Measurements from ENCODE around the gene GBX2.

The GBX2 gene

DNA sequence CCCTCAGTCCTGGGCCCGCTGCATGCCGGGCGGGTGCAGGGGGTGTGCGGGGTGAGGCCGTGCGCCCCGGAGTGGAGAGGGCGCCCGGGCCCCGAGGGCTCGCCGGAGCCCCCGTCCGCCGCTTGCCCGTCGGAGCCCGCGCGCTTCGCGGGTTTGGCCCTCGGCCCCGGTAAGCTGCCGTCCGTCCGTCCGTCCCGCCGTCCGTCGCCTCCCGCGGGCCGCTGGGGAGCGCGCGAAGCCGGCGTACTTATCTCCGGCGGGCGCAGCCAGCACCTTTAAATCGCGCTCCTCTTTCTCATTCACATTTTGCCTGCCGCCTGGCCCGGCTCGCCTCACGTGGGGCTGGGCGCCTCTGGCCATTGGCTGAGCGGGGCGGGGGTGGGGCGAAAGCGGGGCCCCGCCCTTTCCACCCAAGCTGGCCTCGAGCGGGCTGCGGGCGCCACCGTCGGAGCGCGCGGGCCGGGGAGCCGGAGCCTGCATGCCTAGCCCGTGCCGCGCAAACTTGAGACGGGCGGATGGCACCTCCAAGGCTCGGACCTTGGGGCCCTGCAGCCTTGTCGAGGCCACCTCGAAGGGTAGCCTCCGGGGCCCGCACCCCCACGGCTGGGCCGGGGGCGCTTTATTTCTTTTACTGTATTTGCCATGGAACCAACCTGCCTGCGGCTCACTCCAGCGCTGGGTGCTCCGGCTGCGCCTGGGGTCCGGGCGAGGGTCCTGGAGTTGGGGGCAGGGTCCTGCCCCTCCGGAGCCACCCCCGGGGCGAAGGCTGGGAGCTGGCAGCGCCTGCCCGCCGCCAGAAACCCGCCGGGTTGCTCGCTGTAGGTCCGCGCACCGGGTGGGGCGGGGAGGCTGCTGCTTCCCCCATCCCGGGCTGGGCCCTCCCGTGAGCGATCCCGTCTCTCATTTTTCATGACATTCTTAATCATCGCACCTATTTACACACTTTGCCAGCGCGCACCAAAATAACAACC lies at the start of gene GBX2:
Gene GBX2, minus strand, starts transcription at position 277 of the 971 bp plus-strand sequence. CDS start 415 bp downstream, outside the sequence.
- DNase-seq (ENCODE audit: low read depth): no peak

DNA sequence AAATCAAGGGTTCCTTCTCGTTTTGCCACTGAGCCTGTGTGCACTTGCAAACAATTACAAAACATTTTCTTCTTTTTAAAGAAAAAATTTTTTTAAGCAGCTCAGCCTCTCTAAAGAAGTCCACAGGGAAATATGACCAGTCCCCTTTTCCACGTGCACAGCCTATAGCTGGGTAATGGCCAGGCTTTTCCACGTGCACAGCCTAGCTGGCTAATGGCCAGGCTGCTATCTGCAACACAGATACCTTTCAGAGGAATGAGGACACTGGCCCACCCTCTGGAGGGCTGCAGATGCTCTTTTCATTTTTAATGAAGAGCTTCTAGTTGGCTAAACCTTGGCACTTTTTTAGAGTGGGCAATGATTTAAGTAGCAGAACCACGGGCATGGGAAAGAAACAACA lies 49.7 kb upstream of the GBX2 start:
- DNase-seq (ENCODE audit: low read depth): no peak

DNA sequence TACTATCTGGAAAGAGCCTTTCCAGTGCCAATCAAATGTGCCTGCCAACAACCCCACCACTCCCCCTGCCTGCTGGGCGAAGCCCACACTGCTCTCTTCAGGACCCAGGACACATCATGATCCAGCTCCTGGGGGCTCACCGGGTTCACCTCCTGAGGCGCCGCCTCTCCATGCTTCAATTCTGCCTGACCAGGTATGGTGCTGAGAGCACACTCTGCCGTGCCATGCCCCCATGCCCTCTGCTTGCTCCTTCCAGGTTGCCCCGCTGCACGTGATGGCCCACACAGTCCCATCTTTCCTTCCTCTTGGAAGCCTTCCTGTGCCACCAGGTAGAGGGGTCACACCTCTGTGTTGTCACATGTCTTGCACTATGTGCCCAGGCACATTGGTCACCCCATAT lies 48.5 kb upstream of the GBX2 start:
- DNase-seq (ENCODE audit: low read depth): no peak

DNA sequence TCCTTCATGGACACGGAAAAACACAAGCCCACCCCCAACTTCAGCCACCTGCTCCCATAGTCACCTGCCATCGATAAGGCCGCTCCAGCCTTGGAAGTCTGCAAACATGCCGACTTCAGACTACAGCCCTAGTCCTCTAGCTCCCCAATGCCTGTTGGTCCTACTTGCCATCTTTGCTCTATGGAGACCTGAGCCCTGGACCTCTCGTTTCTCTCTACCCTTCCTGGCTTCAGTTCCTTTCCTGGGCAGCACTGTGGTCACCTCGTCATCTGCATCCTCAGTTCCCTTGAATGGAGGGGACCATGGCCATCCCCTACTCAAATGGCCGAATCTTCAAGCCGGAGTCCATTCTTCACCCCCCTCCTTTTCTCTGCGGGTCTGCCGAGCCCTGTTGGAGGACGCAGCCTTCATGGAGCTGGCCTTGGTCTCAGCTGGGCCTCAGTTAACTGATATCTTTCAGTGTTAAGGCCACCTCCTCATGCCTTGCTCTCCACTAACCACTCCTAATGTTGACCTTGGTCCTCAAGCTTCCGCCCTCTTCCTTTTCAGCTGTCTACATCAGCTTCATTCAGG lies 47.7 kb upstream of the GBX2 start:
- DNase-seq (ENCODE audit: low read depth): no peak

DNA sequence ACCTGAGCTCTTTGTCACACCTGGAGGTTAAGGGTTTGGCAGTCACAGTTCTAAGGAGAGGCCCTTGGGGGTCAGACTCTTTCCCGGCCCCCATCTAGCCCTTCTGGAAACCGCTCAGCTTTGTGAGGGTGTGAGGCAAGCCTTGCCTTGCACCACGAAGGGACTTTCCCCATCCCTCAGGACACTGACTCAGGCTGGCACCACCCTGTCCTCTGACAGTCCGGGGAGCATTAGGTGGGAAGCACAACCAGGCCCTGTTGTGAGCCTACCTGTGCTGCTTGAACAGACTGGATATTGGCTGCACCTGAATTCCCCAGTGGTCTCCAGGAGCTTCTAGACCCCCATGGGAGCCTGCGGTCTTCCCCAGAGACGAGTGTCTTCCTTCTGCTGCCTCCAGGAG lies 47.0 kb upstream of the GBX2 start:
- no peak for DNase-seq (ENCODE audit: low read depth)

DNA sequence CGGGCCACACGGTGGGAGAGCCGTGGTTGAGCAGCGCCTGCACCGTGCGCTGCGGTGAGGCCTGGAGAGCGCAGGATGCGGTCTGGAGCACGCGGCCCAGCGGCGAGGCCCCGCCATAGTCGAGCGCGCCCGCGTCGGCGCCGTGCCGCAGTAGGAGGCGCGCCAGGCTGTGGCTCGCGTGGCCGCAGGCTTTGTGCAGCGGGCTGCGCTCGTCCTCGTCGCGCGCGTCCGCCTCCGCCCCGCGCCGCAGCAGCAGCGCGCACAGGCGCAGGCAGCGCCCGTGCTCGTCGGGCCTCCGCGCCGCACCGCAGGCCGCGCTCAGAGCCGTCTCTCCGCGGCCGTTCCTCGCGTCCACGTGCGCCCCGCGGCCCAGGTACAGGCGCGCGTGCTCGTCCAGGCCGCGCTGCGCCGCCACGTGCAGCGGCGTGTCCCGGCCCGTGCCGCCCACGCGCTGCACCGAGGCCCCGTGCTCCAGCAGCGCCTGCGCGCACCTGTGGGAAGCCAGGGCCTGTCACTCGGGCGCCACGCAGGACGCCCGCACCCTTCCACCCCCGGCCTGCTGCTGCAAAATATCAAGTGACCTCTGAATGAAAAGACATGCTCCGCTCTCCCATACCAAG lies 46.3 kb upstream of the GBX2 start:
- DNase-seq (ENCODE audit: low read depth): no peak

DNA sequence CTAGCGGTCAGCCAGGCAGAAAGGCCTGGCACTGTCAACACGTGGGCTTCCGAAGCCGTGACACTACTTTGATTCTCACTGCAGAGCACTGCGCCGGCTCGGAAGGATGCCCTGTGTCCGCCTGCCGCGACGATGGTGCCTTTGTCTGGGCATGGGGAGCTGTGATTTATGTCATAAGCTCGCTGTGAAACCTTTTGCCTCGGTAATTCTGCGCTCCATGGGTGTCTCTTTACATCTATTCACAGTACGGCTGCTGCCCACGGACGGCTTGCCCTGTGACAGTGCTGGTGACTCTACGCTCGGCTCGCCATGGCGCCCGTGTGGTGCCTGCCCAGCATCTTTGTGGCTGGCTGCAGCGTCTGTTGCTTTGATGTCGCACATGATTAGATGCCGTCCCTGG lies 43.1 kb upstream of the GBX2 start:
- DNase-seq (ENCODE audit: low read depth): no peak

DNA sequence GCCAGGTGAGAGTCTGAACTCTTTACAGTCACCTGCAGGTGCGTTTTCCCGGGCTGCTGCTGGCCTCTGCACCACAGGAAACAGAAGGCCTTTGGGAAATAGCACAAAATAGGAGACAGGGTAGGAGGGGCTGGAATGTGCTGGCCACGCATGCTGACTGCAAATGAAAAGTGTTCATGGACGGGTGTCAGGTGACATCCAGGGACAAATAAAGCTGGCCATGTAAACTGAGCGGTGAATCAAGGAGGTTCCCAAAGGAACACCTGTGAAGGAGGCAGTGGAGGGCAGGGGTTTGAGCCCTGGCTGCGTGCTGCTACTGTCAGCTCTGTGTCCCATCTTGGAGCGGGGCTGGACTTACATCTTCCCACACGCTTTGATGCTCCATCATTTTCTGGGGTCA lies 42.4 kb upstream of the GBX2 start:
- no peak for DNase-seq (ENCODE audit: low read depth)

DNA sequence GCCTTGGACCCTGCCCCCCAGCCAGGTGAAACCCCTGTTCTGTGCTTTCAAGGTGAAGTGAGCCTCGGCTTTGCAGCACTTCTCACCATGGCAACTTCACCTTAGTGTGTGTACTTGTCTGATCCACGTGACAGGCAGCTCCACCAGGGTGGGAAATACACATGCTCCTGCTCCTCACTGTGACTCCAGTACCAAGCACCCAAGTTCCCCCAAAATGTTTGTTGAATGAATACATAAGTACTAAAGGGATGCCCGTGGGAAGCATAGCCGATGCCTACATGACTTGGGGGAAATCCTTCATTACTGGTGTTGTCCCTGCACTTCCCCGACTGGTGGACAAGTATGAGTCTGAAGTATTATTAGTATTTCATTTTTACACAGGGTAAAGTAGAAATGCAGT lies 41.8 kb upstream of the GBX2 start:
- DNase-seq (ENCODE audit: low read depth): no peak

DNA sequence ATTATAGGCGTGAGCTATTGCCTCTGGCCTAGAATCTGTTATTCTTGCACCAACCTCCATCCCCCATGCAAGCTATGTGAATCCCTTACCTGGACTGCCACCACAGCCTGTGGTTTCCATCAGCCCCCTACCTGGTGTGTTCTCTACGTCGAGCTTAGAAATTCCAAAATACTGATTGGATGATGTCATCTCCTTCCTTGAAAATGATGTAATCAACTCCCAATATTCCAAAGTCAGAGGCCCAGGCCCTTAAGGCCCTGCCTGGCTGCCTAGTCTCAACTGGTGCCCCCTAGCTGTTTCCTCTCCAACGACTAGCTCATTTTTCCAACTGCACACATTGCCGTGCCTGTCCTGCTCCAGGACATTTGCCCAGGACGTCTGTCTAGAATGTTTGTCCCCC lies 41.3 kb upstream of the GBX2 start:
- DNase-seq (ENCODE audit: low read depth): no peak

DNA sequence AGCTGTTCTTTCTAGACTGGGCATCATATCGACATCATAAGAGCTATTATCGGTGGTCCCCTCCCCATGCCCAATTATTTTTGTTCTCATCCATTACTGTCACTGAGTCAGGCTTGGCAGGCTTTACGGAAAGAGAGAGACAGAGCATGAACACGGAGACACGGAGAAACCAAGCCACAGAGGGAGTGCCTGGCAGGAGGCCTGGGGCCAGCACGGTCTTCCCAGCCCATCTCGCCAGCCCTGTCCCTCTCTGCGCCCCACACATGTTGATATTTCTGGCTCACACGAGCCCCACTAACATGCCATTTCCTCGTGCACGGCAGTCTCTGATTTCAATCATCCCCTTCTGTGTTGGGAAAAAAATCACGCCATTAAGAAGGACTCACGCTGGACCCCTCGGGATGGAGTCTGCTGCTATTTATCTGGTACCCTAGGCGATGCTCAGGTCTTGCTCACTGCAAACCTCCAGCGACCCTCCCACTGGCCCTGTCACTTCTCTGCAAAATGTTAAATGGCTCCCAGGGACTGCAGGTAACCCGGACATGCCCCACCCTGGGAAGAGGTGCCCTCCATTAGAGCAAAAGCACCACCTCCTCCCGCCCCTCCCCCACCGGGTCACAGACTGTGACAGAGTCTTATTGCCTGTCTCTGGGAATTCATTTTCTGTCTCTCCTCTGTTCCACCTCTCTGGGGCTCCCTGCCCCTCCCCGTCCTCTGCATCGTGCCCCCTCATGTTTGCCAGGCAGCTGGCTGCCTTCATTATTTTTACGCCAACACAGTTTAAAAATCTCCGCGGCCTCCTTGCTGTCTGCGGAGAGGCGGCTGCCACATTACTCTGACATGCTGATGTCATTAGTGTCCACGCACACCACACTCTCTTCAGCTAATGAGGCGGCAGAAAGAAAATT lies 40.1 kb upstream of the GBX2 start:
- no peak for DNase-seq (ENCODE audit: low read depth)

DNA sequence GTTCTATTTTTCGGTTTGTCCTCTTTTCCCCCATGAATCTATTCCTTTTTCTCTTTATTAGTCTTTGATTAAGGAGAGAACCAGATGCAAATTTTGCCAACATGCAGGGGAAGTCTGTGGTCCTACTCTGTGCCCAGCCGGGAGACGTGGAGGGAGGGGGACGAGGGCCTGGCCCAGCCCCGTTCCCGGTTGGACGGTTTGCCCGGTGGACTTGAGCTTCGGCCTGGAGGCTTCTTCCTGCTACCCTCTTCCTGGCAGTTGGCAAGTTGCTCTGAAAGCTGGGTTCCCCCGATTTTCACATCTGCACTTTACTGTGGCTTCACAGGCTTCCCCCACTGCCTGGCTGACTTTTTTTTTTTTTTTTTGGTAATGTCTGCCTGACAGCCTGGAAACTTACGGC lies 39.3 kb upstream of the GBX2 start:
- DNase-seq (ENCODE audit: low read depth): no peak

DNA sequence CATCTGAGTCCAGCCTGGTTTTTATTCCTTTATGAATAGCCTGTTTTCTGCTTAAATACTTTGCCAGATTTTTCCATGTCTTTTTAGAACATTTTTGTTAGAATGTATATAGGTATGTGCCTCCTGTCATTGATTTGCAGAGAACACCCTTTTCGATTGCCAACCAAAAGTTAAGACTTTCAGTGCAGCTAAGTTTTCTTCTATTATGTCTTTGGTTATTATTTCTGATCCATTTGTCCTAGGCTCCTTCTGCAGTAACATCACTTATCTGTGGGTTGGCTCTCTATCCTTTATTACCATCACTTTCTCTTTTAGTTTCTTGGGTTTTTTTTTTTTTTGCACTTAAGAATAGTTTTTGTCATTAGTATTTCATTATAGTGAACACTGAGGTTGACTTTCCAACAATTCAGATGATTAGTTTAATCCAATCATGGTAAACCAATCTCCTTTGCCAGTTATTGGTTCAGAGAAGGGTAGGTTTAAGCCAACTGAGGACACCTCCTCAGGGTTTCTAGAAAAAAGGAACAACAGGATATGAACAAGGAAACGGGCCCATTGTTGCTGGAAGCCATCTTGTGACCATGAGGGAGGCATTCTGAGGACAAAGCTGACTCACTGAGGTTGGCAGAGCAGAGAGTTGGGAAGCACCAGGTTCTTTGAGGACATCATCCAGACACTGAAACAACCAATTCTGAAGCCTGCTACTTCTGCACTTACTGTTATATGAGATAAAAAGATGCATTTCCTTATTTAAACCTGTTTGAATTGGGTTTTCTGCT lies 37.9 kb upstream of the GBX2 start:
- no peak for DNase-seq (ENCODE audit: low read depth)

DNA sequence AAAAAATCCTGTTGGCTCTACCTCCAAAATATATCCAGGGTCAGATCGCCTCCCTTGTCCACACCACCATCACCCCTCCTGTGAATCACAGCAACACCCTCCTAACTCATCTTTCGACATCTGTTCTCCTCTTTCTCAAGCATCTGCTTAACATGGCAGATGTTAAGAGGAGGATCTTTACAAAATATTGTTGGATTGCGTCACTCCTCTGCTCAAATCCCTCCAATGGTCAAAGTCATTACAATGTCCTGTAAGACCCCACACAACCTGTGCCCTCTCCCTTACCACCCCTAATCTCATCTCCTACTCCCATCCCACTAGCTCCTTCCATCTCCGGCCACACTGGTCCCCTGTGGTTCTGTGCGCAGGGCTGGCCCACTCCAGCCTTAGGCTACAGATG lies 36.8 kb upstream of the GBX2 start:
- no peak for DNase-seq (ENCODE audit: low read depth)

DNA sequence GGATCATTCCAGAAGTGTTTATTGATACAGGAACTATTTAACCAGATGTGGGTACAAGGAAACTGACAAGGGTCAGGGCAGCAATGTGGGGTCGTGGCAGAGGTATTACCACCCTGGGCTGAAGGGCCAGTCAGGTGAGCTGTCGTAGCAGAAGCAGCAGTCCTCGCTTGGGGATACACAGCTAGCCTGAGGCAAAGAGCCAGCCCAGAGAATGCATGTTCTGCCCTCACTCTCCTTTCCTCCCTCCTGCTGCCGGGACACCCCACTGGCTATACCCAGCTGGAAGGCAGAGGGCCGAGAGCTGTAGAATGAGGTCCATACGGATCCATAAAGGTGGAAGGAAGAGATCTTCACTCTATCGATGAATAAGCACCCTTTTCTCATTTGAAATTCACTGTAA lies 32.2 kb upstream of the GBX2 start:
- DNase-seq (ENCODE audit: low read depth): no peak

DNA sequence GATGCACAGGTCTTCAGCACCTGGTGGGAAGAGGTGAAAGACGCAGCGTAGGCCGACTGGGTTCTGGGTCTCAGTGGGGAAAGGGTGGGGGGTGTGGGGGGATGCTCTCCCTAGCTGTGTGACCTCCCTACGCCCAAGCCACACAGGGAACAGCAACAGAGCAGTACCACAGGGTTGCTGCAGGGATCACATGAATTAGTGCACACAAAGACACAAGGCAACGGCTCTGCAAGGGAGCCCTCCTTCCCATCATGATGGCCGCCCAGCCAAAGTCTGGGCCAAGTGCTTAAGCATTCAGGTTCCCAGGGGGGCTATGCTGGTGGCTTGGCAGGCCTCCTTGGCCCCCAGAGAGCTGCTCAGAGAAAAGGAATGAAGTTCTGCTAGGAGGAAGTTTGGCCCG lies 28.2 kb upstream of the GBX2 start:
- no peak for DNase-seq (ENCODE audit: low read depth)

DNA sequence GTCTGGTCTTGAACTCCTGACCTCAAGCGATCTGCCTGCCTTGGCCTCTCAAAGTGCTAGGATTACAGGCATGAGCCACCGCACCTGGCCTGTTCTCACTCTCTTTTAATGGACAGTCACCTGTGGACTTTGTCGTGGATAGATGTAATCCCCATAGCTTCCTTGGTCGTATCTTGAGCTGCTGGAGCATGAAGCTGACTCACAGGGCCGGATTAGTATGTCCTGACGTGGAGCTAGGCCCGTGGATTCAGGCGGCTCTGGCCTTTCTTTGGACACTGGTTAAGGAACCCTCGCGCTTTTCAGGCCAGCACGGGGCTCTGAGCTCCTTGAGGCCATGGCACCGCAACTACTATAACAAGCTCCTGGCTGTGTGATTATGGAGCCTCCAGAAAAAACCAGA lies 27.5 kb upstream of the GBX2 start:
- no peak for DNase-seq (ENCODE audit: low read depth)

DNA sequence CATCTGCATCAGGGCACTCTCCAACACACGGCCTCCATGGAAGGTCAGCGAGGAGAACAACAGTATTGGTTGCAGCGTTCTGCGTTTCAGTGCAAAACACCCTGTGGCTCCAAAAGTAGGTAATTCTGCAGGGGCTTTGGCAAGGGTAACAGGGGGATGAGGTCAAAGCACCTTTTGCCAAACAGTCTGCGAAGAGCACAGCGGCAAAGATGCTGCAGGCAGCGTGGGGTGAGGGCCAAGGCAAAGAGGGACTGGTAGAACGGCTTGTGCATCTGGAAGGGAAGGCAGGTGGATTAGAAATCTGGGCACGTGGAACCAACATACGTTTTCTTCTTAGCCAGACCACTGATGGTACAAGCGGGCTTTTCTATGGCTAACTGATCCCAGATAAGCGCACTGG lies 26.6 kb upstream of the GBX2 start:
- DNase-seq (ENCODE audit: low read depth): no peak

DNA sequence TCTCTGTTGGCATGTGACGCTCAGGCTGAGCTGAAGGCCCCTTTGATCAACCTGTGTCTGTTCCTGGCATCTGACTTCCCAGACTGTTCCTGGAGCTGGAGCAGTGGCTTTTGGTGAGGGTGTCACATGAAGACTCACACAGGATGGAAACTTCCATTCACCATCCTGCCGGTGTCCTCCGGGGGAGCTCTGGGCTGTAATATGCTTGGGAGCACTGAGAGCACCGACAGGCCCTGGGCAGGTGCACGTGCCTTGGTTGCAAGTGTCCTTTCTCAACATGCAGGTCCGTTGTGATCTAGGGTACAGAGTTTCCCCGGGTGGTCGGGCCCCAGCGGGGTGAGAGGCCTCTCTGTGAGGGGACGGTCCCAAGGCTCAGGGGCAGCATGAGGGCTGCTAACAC lies 24.8 kb upstream of the GBX2 start:
- DNase-seq (ENCODE audit: low read depth): no peak

DNA sequence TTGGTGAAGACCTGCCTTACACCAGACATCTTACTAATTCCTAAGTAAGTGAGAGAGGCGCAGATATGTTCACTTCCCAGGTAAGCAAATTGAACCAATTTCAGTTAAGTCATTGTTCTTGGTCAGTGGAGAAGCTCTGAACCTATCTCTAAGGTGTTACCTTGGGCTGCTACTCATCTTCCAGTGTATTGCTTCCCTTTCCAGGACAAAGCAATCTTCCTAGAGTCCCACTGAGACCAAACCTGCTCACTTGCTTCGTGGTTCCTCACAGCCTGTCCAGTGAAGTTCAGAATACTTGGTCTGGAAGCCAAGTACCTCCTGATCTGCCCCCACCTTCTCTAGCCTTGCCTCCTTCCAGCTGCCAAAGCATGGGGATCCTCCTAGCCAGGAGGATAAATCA lies 22.5 kb upstream of the GBX2 start:
- DNase-seq (ENCODE audit: low read depth): no peak

DNA sequence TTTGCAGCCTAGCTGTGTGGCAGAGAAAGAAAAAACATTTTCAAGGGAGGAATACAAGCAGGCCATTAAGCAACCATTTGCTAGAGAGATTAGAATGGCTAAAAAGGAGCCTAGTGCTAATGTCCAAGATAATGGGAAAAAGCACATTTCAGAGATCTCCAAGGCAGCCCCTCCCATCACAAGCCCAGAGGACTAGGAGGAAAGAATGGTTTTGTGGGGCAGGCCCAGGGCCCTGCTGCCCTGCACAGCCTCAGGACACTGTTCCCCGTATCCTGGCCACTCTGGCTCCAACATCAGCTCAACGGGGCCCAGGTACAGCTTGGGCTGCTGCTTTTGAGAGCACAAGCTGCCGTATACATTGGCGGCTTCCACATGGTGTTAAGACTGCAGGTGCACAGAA lies 16.5 kb upstream of the GBX2 start:
- DNase-seq (ENCODE audit: low read depth): no peak

Data from HS-5 (cell line).